Measurements from ENCODE around the gene CDYL2.

GRCh38 chr16:80710918-80711317, 93.5 kb downstream of the CDYL2 start:
- TF ChIP-seq CTCF (IDR thresholded peaks at IDR 0.05) (no peak), GATA2 (CRISPR knock-in tag; IDR thresholded peaks at IDR 0.05) (no peak), RCOR1 (IDR thresholded peaks at IDR 0.05; ENCODE audit: low read length) (no peak), ZBTB33 (IDR thresholded peaks at IDR 0.05; ENCODE audit: borderline replicate concordance, low read depth) (no peak), EP300 (IDR thresholded peaks at IDR 0.05; ENCODE audit: borderline replicate concordance in 1 of 2, low read depth in 1 of 2, low read length in 1 of 2) (no peak), RAD21 (IDR thresholded peaks at IDR 0.05; ENCODE audit: low read length) (no peak)
- TF ChIP-seq, protein P1, sequence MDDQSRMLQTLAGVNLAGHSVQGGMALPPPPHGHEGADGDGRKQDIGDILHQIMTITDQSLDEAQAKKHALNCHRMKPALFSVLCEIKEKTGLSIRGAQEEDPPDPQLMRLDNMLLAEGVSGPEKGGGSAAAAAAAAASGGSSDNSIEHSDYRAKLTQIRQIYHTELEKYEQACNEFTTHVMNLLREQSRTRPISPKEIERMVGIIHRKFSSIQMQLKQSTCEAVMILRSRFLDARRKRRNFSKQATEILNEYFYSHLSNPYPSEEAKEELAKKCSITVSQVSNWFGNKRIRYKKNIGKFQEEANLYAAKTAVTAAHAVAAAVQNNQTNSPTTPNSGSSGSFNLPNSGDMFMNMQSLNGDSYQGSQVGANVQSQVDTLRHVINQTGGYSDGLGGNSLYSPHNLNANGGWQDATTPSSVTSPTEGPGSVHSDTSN (IDR thresholded peaks at IDR 0.05): no peak
